Lung (tissue), 16 donors: ENCODE results near the gene ZNF175. TPM values are rescaled to one million over a fixed set of nuclear protein-coding genes. Genes with fewer than 3 reads are reported as not detected.

Source experiments
- ATAC-seq: fragments of 200-7000 bp; cut with Tn5 transposase; one replicate; pipeline ENCODE4 v1.9.1; 2020; ENCODE audit warnings: moderate number of reproducible peaks; ENCODE audit not compliant: insufficient read depth, low FRiP score
- DNase-seq, 3 donors: peaks; one replicate each; pipeline ENCODE4 v3.0.0-alpha.2; 2013 to 2017
- H3K27ac ChIP-seq, 2 donors: one replicate each; pipeline ENCODE4 v1.5.1; 2013; ENCODE audit warnings: mild to moderate bottlenecking in 2 of 2, moderate library complexity in 2 of 2, control low read depth in 1 of 2, inconsistent platforms in 1 of 2, low read depth in 1 of 2, low read length in 1 of 2
- H3K27me3 ChIP-seq, 3 donors: one replicate each; pipeline ENCODE4 v1.5.1; 2013; ENCODE audit warnings: low read length in 2 of 3; ENCODE audit not compliant: control insufficient read depth in 3 of 3, insufficient read depth in 3 of 3
- H3K36me3 ChIP-seq, 4 donors: one replicate each; pipeline ENCODE4 v1.5.1; 2013; ENCODE audit warnings: low read length in 4 of 4, mild to moderate bottlenecking in 1 of 4, moderate library complexity in 1 of 4; ENCODE audit not compliant: control insufficient read depth in 4 of 4, insufficient read depth in 4 of 4
- H3K4me1 ChIP-seq, 5 donors: one replicate each; pipeline ENCODE4 v1.5.1; 2013; ENCODE audit warnings: low read length in 5 of 5, mild to moderate bottlenecking in 2 of 5, moderate library complexity in 1 of 5; ENCODE audit not compliant: control insufficient read depth in 5 of 5, insufficient read depth in 5 of 5
- H3K4me3 ChIP-seq: one replicate; pipeline ENCODE4 v1.5.1; 2013; ENCODE audit warnings: mild to moderate bottlenecking, control low read depth, moderate library complexity
- H3K9ac ChIP-seq, 2 donors: one replicate each; pipeline ENCODE4 v1.5.1; 2013; ENCODE audit warnings: low read length in 2 of 2, control low read depth in 1 of 2; ENCODE audit not compliant: insufficient read depth in 1 of 2
- H3K9me3 ChIP-seq, 4 donors: one replicate each; pipeline ENCODE4 v1.5.1; 2013; ENCODE audit warnings: low read length in 3 of 4, mild to moderate bottlenecking in 1 of 4, moderate library complexity in 1 of 4; ENCODE audit not compliant: control insufficient read depth in 4 of 4, insufficient read depth in 3 of 4
- WGBS, 2 donors: extraction: QIAGEN DNeasy Blood & Tissue Kit; methylation state at CpG; one replicate each; pipeline ENCODE4 v1.1.7; 2013; 5-methylcytosine and 5-hydroxymethylcytosine counted together
- long read RNA-seq, 5 donors: transcript quantifications; one replicate each; lab custom pipeline, GENCODE V29; 2026
- polyA plus RNA-seq, 2 donors: library from polyadenylated mRNA; stranded (reverse); fragments of 200-250 nt; gene quantifications; one replicate each; pipeline ENCODE4 v1.2.1, GENCODE V29; 2013
- total RNA-seq, 2 donors: library from RNA; depleted of rRNA in 1 of 2; stranded (reverse); fragments of >200 nt in 1 of 2; gene quantifications; one replicate each; pipeline ENCODE4 v1.2.1, GENCODE V29; 2014 to 2021
- TF ChIP-seq, protein P1 (sequence below): IDR thresholded peaks from 2 replicates; pipeline ENCODE4 v1.5.1; 2012; ENCODE audit warnings: mild to moderate bottlenecking; ENCODE audit errors: control extremely low read depth, extremely low read depth
- donor health status: control.
- donor health status: control.
- donor health status: Bipolar disorder and iron deficiency.
- donor health status: healthy.
- donor health status: DM: yes; HTN: yes; CAD: no.

The ZNF175 gene
- total RNA-seq (10 to 100 TPM in 1 of 2 donors, 1 to 10 TPM in 1; 8.4 to 11.4 TPM), polyA plus RNA-seq (1 to 10 TPM; 2.5 to 3.3 TPM)
- long read RNA-seq, donor 1, full-length matches to known transcripts, result 4 of 4 reads
- long read RNA-seq, donor 1, partial matches to known transcripts, result 0 of 4 reads
- long read RNA-seq, donor 1, other reads (novel, unspliced or antisense), result 0 of 4 reads
- long read RNA-seq, donor 2, full-length matches to known transcripts, result 2 of 2 reads
- long read RNA-seq, donor 2, partial matches to known transcripts, result 0 of 2 reads
- long read RNA-seq, donor 2, other reads (novel, unspliced or antisense), result 0 of 2 reads
- long read RNA-seq, donor 3, full-length matches to known transcripts, result 3 of 3 reads
- long read RNA-seq, donor 3, partial matches to known transcripts, result 0 of 3 reads
- long read RNA-seq, donor 3, other reads (novel, unspliced or antisense), result 0 of 3 reads
- long read RNA-seq, donor 4, full-length matches to known transcripts, result 2 of 2 reads
- long read RNA-seq, donor 4, partial matches to known transcripts, result 0 of 2 reads
- long read RNA-seq, donor 4, other reads (novel, unspliced or antisense), result 0 of 2 reads
- long read RNA-seq, donor 5, partial matches to known transcripts, result 0 of 1 reads
- long read RNA-seq, donor 5, other reads (novel, unspliced or antisense), result 0 of 1 reads

DNA sequence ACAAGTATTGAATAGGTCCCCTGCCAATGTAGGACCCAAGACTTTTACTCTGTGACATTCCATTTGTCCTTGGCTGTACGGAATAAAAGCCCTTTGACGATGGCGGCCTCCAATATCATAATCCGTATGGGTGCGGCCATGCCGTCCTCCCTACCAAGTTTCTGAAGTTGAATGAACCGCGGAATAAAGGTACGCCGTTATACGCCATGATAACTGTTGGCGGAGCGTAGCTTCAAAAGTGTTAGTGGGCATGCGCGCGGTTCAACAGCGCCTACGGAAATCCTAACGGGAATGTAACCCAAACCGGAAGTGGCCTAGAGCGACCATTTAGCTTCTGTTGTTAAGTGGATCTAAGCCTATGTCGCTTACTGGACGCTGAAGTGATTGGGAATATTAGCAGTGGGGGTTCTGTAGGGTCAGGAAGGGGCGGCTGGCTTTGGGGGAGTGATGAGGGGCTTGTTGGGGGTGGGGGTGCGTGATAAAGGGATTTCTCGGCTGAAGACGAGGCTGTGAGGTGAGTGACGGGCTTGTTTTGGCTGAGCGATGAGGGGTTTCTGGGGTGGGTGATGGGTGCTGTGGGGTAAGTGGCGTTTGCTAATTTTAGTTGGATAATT lies at the start of gene ZNF175:
TSS of gene ZNF175 (plus strand) at position 322 of the 614 bp plus-strand sequence. CDS start 2,047 bp downstream, outside the sequence.
- peak within 1 kb of the TSS; percentile 66 for H3K9ac ChIP-seq
- WGBS, 2 donors, result 0% methylated on average over 30 of the region's 30 CpGs
- peaks cover 6 to 13% (median 11%) of the 10 kb centered on the region in 5 donors for H3K4me1 ChIP-seq
- DNase-seq, result peak; percentile 96 to 99 (median 99)
- TF ChIP-seq, protein P1, sequence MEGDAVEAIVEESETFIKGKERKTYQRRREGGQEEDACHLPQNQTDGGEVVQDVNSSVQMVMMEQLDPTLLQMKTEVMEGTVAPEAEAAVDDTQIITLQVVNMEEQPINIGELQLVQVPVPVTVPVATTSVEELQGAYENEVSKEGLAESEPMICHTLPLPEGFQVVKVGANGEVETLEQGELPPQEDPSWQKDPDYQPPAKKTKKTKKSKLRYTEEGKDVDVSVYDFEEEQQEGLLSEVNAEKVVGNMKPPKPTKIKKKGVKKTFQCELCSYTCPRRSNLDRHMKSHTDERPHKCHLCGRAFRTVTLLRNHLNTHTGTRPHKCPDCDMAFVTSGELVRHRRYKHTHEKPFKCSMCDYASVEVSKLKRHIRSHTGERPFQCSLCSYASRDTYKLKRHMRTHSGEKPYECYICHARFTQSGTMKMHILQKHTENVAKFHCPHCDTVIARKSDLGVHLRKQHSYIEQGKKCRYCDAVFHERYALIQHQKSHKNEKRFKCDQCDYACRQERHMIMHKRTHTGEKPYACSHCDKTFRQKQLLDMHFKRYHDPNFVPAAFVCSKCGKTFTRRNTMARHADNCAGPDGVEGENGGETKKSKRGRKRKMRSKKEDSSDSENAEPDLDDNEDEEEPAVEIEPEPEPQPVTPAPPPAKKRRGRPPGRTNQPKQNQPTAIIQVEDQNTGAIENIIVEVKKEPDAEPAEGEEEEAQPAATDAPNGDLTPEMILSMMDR, result no peak
- H3K27me3 ChIP-seq, result peaks cover 0 to 11% (median 0%) of the 10 kb centered on the region in 3 donors
- H3K36me3 ChIP-seq, result peaks cover 0 to 11% (median 3%) of the 10 kb centered on the region in 4 donors
- H3K4me3 ChIP-seq, result peak within 1 kb of the TSS; percentile 73
- peaks cover 0 to 1% (median 0%) of the 10 kb centered on the region in 4 donors for H3K9me3 ChIP-seq
- H3K27ac ChIP-seq, result peak within 1 kb of the TSS; percentile 61 to 71
- peak; percentile 92 for ATAC-seq

DNA sequence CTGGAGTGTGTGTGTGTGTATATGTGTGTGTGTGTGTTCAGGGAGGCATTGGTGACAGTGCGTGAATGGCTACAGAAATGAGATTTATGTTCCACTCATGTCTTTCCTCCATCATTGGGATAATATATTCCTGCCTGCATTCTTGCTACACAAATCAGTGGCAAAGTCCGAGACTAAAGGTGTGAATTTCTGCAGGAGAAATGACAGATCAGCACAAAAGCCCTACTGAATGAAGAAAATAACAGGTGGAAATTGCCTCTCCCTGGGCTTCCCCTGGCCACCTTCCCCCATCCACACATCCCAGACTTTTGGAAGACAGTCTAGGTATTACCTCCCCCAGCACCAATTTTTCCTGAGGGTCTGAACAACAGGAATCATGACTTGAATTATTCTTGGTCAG lies 49.7 kb upstream of the ZNF175 start:
- DNase-seq, result no peak
- Histone ChIP-seq H3K27ac (no peak overlapping the region), H3K36me3 (no peaks in the 10 kb centered on the region), H3K4me3 (no peak overlapping the region), H3K9ac (no peak overlapping the region), H3K4me1 (no peaks in the 10 kb centered on the region), H3K9me3 (no peaks in the 10 kb centered on the region), H3K27me3 (peaks cover 0 to 3% (median 0%) of the 10 kb centered on the region in 3 donors)
- 79 to 84% methylated on average over 2 of the region's 2 CpGs for WGBS, 2 donors
- TF ChIP-seq, protein P1, result no peak
- ATAC-seq, result no peak

DNA sequence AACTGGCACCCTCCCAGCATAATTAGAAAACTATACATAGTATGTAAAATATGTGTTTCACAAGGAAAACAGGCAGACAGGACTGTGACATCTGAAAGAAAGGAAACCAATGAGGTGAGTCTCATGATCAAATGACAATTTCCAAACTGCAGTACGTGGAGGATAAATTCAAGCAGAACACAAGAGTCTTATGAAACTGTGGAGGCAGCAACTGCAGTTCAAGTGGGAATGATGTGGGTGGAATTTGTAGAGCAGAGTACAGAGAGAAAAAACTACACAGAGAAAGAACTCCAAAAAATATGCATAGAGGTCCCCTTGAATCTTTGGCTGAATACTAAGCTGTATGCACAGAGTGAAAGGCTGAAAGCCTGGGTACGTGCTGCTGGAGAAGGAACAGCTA lies 49.3 kb upstream of the ZNF175 start:
- no peak overlapping the region for H3K4me3 ChIP-seq
- no peak for ATAC-seq
- TF ChIP-seq, protein P1, result no peak
- no peaks in the 10 kb centered on the region for H3K36me3 ChIP-seq
- peaks cover 0 to 3% (median 0%) of the 10 kb centered on the region in 3 donors for H3K27me3 ChIP-seq
- no peak for DNase-seq
- H3K4me1 ChIP-seq, result no peaks in the 10 kb centered on the region
- no peak overlapping the region for H3K27ac ChIP-seq
- H3K9me3 ChIP-seq, result no peaks in the 10 kb centered on the region
- no peak overlapping the region for H3K9ac ChIP-seq
- WGBS, 2 donors, result 57 to 60% methylated on average over 2 of the region's 2 CpGs
